MM.1S (cell line): ENCODE data around the gene DLD.

Experiments used
- DNase-seq: peaks from one replicate; pipeline ENCODE4 v3.0.0-alpha.2; 2015
- H2AFZ ChIP-seq: fragments of 300-600 bp; sonication (generic); 2 replicates; pipeline ENCODE4 v1.6.0; 2016; ENCODE audit warnings: antibody characterized with exemption, low read length
- H3F3A ChIP-seq: fragments of 300-600 bp; sonication (generic); 2 replicates; pipeline ENCODE4 v1.6.1; 2016; ENCODE audit warnings: mild to moderate bottlenecking, antibody characterized with exemption, low read length, moderate library complexity, mixed read lengths; ENCODE audit not compliant: insufficient read depth
- H3K27ac ChIP-seq: fragments of 300-600 bp; sonication (generic); 2 replicates; pipeline ENCODE4 v1.5.1; 2016; ENCODE audit warnings: mild to moderate bottlenecking, low read length
- H3K27me3 ChIP-seq: fragments of 300-600 bp; sonication (generic); replicated peaks from 2 replicates; pipeline ENCODE4 v1.6.0; 2016; ENCODE audit warnings: low read length; ENCODE audit not compliant: insufficient read depth
- H3K36me3 ChIP-seq: fragments of 300-600 bp; sonication (generic); replicated peaks from 2 replicates; pipeline ENCODE4 v1.6.1; 2016; ENCODE audit warnings: mild to moderate bottlenecking, low read length, mixed read lengths; ENCODE audit not compliant: insufficient read depth
- H3K4me1 ChIP-seq: fragments of 300-600 bp; sonication (generic); 2 replicates; pipeline ENCODE4 v1.6.1; 2016; ENCODE audit warnings: low read length, mixed read lengths
- H3K4me2 ChIP-seq: fragments of 300-600 bp; sonication (generic); 2 replicates; pipeline ENCODE4 v1.6.0; 2016; ENCODE audit warnings: low read depth, low read length
- H3K4me3 ChIP-seq: fragments of 300-600 bp; sonication (generic); 2 replicates; pipeline ENCODE4 v1.5.1; 2016; ENCODE audit warnings: low read length, mixed read lengths
- H3K79me2 ChIP-seq: fragments of 300-600 bp; sonication (generic); 2 replicates; pipeline ENCODE4 v1.6.1; 2016; ENCODE audit warnings: mixed run types, low read length, mixed read lengths
- H3K9ac ChIP-seq: fragments of 300-600 bp; sonication (generic); 2 replicates; pipeline ENCODE4 v1.6.1; 2016; ENCODE audit warnings: low read length, mixed read lengths
- H3K9me2 ChIP-seq: fragments of 300-600 bp; sonication (generic); replicated peaks from 2 replicates; pipeline ENCODE4 v1.6.1; 2016; ENCODE audit warnings: mild to moderate bottlenecking, low read length, mixed read lengths; ENCODE audit not compliant: insufficient read depth
- H3K9me3 ChIP-seq: fragments of 300-600 bp; sonication (generic); replicated peaks from 2 replicates; pipeline ENCODE4 v1.6.1; 2016; ENCODE audit warnings: mild to moderate bottlenecking, low read length, mixed read lengths; ENCODE audit not compliant: insufficient read depth
- H4K20me1 ChIP-seq: fragments of 300-600 bp; sonication (generic); 2 replicates; pipeline ENCODE4 v1.6.1; 2016; ENCODE audit warnings: mild to moderate bottlenecking, low read length, moderate library complexity, mixed read lengths; ENCODE audit not compliant: insufficient read depth
- EZH2 ChIP-seq: fragments of 300-600 bp; sonication (generic); optimal IDR thresholded peaks from 2 replicates; pipeline ENCODE3; 2017; ENCODE audit warnings: low read depth, mild to moderate bottlenecking, antibody characterized with exemption, low read length, mixed read lengths
- EZH2phosphoT487 ChIP-seq: fragments of 300-600 bp; sonication (generic); IDR thresholded peaks from 2 replicates; pipeline ENCODE4 v1.6.1; 2018; ENCODE audit warnings: antibody characterized with exemption, low read length
- TF ChIP-seq, protein P1 (sequence below): fragments of 300-600 bp; sonication (generic); IDR thresholded peaks from 2 replicates; pipeline ENCODE4 v1.5.1; 2016; ENCODE audit warnings: antibody characterized with exemption, low read length, mixed read lengths

Gene DLD

DNA sequence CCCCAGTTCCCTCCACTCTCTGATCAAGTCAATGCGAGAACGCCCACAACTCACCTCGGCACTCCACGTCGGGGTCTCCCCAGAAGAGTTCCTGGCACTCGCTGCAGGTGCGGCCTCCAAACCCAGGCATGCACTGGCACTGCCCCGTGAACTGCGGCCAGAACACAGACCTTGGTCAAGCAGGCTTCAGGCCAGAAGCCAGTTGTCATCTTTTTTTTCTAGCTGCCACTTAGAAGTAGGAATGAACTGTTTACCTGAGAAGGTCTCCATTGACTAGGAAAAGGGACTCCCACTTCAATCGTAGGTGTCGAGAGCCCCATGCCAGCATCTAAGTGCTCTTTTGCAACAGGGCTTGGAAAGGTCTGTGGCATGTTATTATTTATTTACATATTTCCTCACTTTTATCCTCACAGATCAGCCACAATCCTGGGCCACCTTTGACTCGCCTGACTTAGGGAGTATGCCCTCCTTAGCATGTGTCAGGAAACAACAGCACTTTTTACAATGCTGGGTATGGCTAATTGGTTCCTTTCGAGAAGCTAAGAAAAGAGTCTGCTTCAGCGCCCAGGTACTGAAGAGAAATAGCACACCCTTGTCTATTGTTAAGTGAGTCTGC lies 60.3 kb downstream of the DLD start:
- H3K4me2 ChIP-seq: no peak overlapping the region
- no peaks in the 10 kb centered on the region for H4K20me1 ChIP-seq
- no peak overlapping the region for H2AFZ ChIP-seq
- H3K9me3 ChIP-seq: no peaks in the 10 kb centered on the region
- no peaks in the 10 kb centered on the region for H3K79me2 ChIP-seq
- H3K9ac ChIP-seq: no peak overlapping the region
- no peak for DNase-seq
- no peaks in the 10 kb centered on the region for H3K27me3 ChIP-seq
- no peaks in the 10 kb centered on the region for H3K4me1 ChIP-seq
- no peaks in the 10 kb centered on the region for H3K9me2 ChIP-seq
- no peak overlapping the region for H3K4me3 ChIP-seq
- H3K27ac ChIP-seq: no peak overlapping the region
- no peak for TF ChIP-seq EZH2
- TF ChIP-seq, protein P1, sequence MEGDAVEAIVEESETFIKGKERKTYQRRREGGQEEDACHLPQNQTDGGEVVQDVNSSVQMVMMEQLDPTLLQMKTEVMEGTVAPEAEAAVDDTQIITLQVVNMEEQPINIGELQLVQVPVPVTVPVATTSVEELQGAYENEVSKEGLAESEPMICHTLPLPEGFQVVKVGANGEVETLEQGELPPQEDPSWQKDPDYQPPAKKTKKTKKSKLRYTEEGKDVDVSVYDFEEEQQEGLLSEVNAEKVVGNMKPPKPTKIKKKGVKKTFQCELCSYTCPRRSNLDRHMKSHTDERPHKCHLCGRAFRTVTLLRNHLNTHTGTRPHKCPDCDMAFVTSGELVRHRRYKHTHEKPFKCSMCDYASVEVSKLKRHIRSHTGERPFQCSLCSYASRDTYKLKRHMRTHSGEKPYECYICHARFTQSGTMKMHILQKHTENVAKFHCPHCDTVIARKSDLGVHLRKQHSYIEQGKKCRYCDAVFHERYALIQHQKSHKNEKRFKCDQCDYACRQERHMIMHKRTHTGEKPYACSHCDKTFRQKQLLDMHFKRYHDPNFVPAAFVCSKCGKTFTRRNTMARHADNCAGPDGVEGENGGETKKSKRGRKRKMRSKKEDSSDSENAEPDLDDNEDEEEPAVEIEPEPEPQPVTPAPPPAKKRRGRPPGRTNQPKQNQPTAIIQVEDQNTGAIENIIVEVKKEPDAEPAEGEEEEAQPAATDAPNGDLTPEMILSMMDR: no peak
- no peak for TF ChIP-seq EZH2phosphoT487
- no peaks in the 10 kb centered on the region for H3K36me3 ChIP-seq
- no peaks in the 10 kb centered on the region for H3F3A ChIP-seq

GRCh38 chr7:107951896-107952295 lies 60.9 kb downstream of the DLD start:
- TF ChIP-seq, protein P1: no peak
- TF ChIP-seq EZH2phosphoT487 (no peak), EZH2 (no peak)
- no peaks in the 10 kb centered on the region for H3K9me3 ChIP-seq
- no peak overlapping the region for H3K9ac ChIP-seq
- H3K4me2 ChIP-seq: no peak overlapping the region
- H3K4me1 ChIP-seq: no peaks in the 10 kb centered on the region
- H3F3A ChIP-seq: no peaks in the 10 kb centered on the region
- no peaks in the 10 kb centered on the region for H3K36me3 ChIP-seq
- H4K20me1 ChIP-seq: no peaks in the 10 kb centered on the region
- no peak overlapping the region for H3K4me3 ChIP-seq
- no peak for DNase-seq
- no peak overlapping the region for H2AFZ ChIP-seq
- no peaks in the 10 kb centered on the region for H3K27me3 ChIP-seq
- no peak overlapping the region for H3K27ac ChIP-seq
- no peaks in the 10 kb centered on the region for H3K79me2 ChIP-seq
- H3K9me2 ChIP-seq: no peaks in the 10 kb centered on the region

- Histone ChIP-seq H3K4me3 (no peak overlapping the region), H3K9ac (no peak overlapping the region), H3K79me2 (no peaks in the 10 kb centered on the region), H3K27me3 (no peaks in the 10 kb centered on the region), H2AFZ (no peak overlapping the region), H3K36me3 (no peaks in the 10 kb centered on the region), H3K9me2 (no peaks in the 10 kb centered on the region), H4K20me1 (no peaks in the 10 kb centered on the region), H3K9me3 (no peaks in the 10 kb centered on the region), H3K4me2 (no peak overlapping the region), H3F3A (no peaks in the 10 kb centered on the region), H3K4me1 (no peaks in the 10 kb centered on the region), H3K27ac (no peak overlapping the region)
- DNase-seq: no peak
- TF ChIP-seq EZH2phosphoT487 (no peak), EZH2 (no peak)
- TF ChIP-seq, protein P1: no peak
Observed at GRCh38 chr7:107953265-107953923, 62.4 kb downstream of the DLD start.
